Right lobe of liver (tissue), 6 donors: ENCODE data around the gene PLXNA4. TPM values are rescaled to one million over a fixed set of nuclear protein-coding genes. Genes with fewer than 3 reads are reported as not detected.

Source experiments
- ATAC-seq, 4 donors: fragments of 200-7000 bp; cut with Tn5 transposase; one replicate each; pipeline ENCODE4 v1.9.1; 2020; ENCODE audit warnings: mild to moderate bottlenecking in 4 of 4, moderate library complexity in 4 of 4
- DNase-seq, 3 donors: peaks; one replicate each; pipeline ENCODE4 v3.0.0-alpha.2; 2020
- H3K27ac ChIP-seq, 3 donors: fragments of 200-600 bp; one replicate each; pipeline ENCODE4 v1.8.0; 2022
- H3K27me3 ChIP-seq, 2 donors: fragments of 200-600 bp; one replicate each; pipeline ENCODE4 v1.8.0; 2022
- H3K36me3 ChIP-seq, 4 donors: fragments of 200-600 bp; sonication (generic) in 1 of 4; one replicate each; pipeline versions ENCODE4 v1.5.1 to v1.8.0; 2017 to 2022; ENCODE audit warnings: control low read depth in 1 of 4
- H3K4me1 ChIP-seq, 4 donors: fragments of 200-600 bp; sonication (generic) in 1 of 4; one replicate each; pipeline versions ENCODE4 v1.5.1 to v1.8.0; 2017 to 2022; ENCODE audit warnings: control low read depth in 1 of 4
- H3K4me3 ChIP-seq, 3 donors: fragments of 200-600 bp; one replicate each; pipeline ENCODE4 v1.8.0; 2022
- H3K9me3 ChIP-seq, 4 donors: fragments of 200-600 bp; sonication (generic) in 1 of 4; one replicate each; pipeline versions ENCODE4 v1.5.1 to v1.8.0; 2017 to 2022; ENCODE audit warnings: control low read depth in 1 of 4
- CTCF ChIP-seq, 4 donors: fragments of 200-600 bp in 3 of 4; fragments of 450-650 bp in 1 of 4; IDR thresholded peaks; one replicate each; pipeline versions ENCODE4 v1.5.1 to v1.8.0; 2016 to 2022; ENCODE audit warnings: antibody characterized with exemption in 4 of 4, mild to moderate bottlenecking in 2 of 4
- POLR2A ChIP-seq: fragments of 450-650 bp; IDR thresholded peaks from one replicate; pipeline ENCODE4 v1.6.1; 2017; ENCODE audit warnings: antibody characterized with exemption, mild to moderate bottlenecking
- WGBS: methylation state at CpG from one replicate; pipeline ENCODE4 v1.1.6; 2018; ENCODE audit warnings: low coverage, low lambda C conversion rate; ENCODE audit not compliant: insufficient coverage; ENCODE audit errors: missing lambda C conversion rate; 5-methylcytosine and 5-hydroxymethylcytosine counted together
- intact Hi-C, 2 donors: fragments of 100-400 bp; cut with DNase I; formaldehyde crosslinking; loops; one replicate each; pipeline versions ENCODE4 v1.11.2 to v1.14.1; 2022
- total RNA-seq, 6 experiments: library from RNA; depleted of rRNA in 2 of 6; stranded (reverse); fragments of >200 nt in 2 of 6; fragmentation: NEBNext Ultra II Directional in 3 of 6; extraction: Animal tissue kit (Norgen Biotek cat#: 25700) in 3 of 6; gene quantifications; one replicate each; pipeline versions ENCODE4 v1.1.0 to v1.2.4, GENCODE V29; 2016 to 2023
- donor health status: DM: no; HTN: yes; CAD: no.
- donor health status: DM: no; HTN: no; CAD: no.
- donor health status: DM: no; HTN: no; CAD: no.
- donor health status: DM: no; HTN: yes; CAD: no.
- donor health status: DM: no; HTN: yes; CAD: no.

Gene PLXNA4
- total RNA-seq, 6 experiments from 2014 or later: 0.17 to 0.90 (median 0.30) TPM

GRCh38 chr7:132592936-132593335 is 16.7 kb upstream of the PLXNA4 start:
- H3K36me3 ChIP-seq: no peaks in the 10 kb centered on the region
- intact Hi-C loops: no loop called here
- 41% methylated on average over 6 of the region's 6 CpGs for WGBS
- ATAC-seq (no peak), DNase-seq (no peak)
- H3K27ac ChIP-seq: no peak overlapping the region
- H3K4me3 ChIP-seq: no peak overlapping the region
- no peaks in the 10 kb centered on the region for H3K9me3 ChIP-seq
- TF ChIP-seq CTCF (IDR thresholded peaks at IDR 0.05): no peak
- no peak for TF ChIP-seq POLR2A
- H3K4me1 ChIP-seq: no peaks in the 10 kb centered on the region
- no peaks in the 10 kb centered on the region for H3K27me3 ChIP-seq

GRCh38 chr7:132592231-132592920 is 16.1 kb upstream of the PLXNA4 start:
- H3K36me3 ChIP-seq: no peaks in the 10 kb centered on the region
- ATAC-seq (no peak), DNase-seq (no peak)
- H3K4me1 ChIP-seq: no peaks in the 10 kb centered on the region
- H3K4me3 ChIP-seq: no peak overlapping the region
- H3K27me3 ChIP-seq: no peaks in the 10 kb centered on the region
- H3K27ac ChIP-seq: no peak overlapping the region
- intact Hi-C loops: no loop called here
- H3K9me3 ChIP-seq: no peaks in the 10 kb centered on the region
- TF ChIP-seq CTCF (IDR thresholded peaks at IDR 0.05): no peak
- TF ChIP-seq POLR2A: no peak
- 31% methylated on average over 11 of the region's 12 CpGs for WGBS

- DNase-seq: no peak
- Histone ChIP-seq H3K4me3 (no peak overlapping the region), H3K9me3 (no peaks in the 10 kb centered on the region), H3K36me3 (no peaks in the 10 kb centered on the region), H3K4me1 (no peaks in the 10 kb centered on the region), H3K27ac (no peak overlapping the region), H3K27me3 (no peaks in the 10 kb centered on the region)
- TF ChIP-seq CTCF (IDR thresholded peaks at IDR 0.05) (no peak), POLR2A (no peak)
- 54% methylated on average over 3 of the region's 4 CpGs for WGBS
- intact Hi-C loops: no loop called here
- no peak for ATAC-seq
Measured at GRCh38 chr7:132590162-132590561, 13.9 kb upstream of the PLXNA4 start.

GRCh38 chr7:132588596-132588995 is 12.3 kb upstream of the PLXNA4 start:
- Histone ChIP-seq H3K36me3 (no peaks in the 10 kb centered on the region), H3K4me1 (no peaks in the 10 kb centered on the region), H3K9me3 (no peaks in the 10 kb centered on the region), H3K27ac (no peak overlapping the region), H3K4me3 (no peak overlapping the region), H3K27me3 (no peaks in the 10 kb centered on the region)
- DNase-seq: no peak
- ATAC-seq: no peak
- intact Hi-C loops: loop anchor here in 1 of 2 donors (10.0 kb wide), 1 partner anchor 644 kb away; no protein-coding TSS in a partner anchor
- TF ChIP-seq CTCF (IDR thresholded peaks at IDR 0.05) (no peak), POLR2A (no peak)
